Vagina (tissue), 2 donors: ENCODE measurements around the gene RNU6-1. TPM values are rescaled to one million over a fixed set of nuclear protein-coding genes. Genes with fewer than 3 reads are reported as not detected.

Source experiments
- DNase-seq, 2 donors: peaks; one replicate each; pipeline ENCODE4 v3.0.0-alpha.2; 2017; ENCODE audit errors: extremely low spot score in 2 of 2
- H3K27ac ChIP-seq: fragments of 200-600 bp; sonication (generic); one replicate; pipeline ENCODE4 v1.5.1; 2019
- H3K27me3 ChIP-seq: fragments of 200-600 bp; sonication (generic); one replicate; pipeline ENCODE4 v1.5.1; 2019
- H3K36me3 ChIP-seq, 2 donors: fragments of 200-600 bp; sonication (generic); one replicate each; pipeline ENCODE4 v1.5.1; 2017 to 2019
- H3K4me1 ChIP-seq: fragments of 200-600 bp; sonication (generic); one replicate; pipeline ENCODE4 v1.5.1; 2019
- H3K4me3 ChIP-seq, 2 donors: fragments of 200-600 bp; sonication (generic); 1 replicate in 1 of 2; 2 replicates in 1 of 2; pipeline ENCODE4 v1.5.1; 2016 to 2019
- H3K9me3 ChIP-seq: fragments of 200-600 bp; sonication (generic); one replicate; pipeline ENCODE4 v1.5.1; 2019
- POLR2A ChIP-seq, 2 donors: fragments of 450-650 bp; IDR thresholded peaks; one replicate each; pipeline ENCODE4 v1.6.1; 2017; ENCODE audit warnings: antibody characterized with exemption in 2 of 2, mild to moderate bottlenecking in 2 of 2, moderate library complexity in 2 of 2
- POLR2AphosphoS5 ChIP-seq, 2 donors: sonication (generic); formaldehyde crosslinking; IDR thresholded peaks; one replicate each; pipeline ENCODE4 v1.9.0; 2017; ENCODE audit warnings: antibody characterized with exemption in 2 of 2, mild to moderate bottlenecking in 2 of 2, low read depth in 1 of 2; ENCODE audit not compliant: insufficient read depth in 1 of 2
- intact Hi-C: fragments of 100-400 bp; cut with DNase I; formaldehyde crosslinking; loops from one replicate; pipeline ENCODE4 v1.15.1; 2023
- total RNA-seq: library from RNA; depleted of rRNA; stranded (reverse); fragments of >200 nt; gene quantifications from one replicate; pipeline ENCODE4 v1.2.3, GENCODE V29; 2016
- TF ChIP-seq, protein P1 (sequence below), 3 experiments: fragments of 450-650 bp in 2 of 3; fragments of 200-600 bp in 1 of 3; sonication (generic) in 1 of 3; IDR thresholded peaks; one replicate each; pipeline ENCODE4 v1.5.1; 2017 to 2019; ENCODE audit warnings: antibody characterized with exemption in 3 of 3, mild to moderate bottlenecking in 2 of 3, moderate library complexity in 2 of 3

RNU6-1 gene
- total RNA-seq, 1 donor from 2014 or later, result not detected

GRCh38 chr15:67816668-67817067 is 23.2 kb downstream of the RNU6-1 start:
- H3K9me3 ChIP-seq, result peaks cover 5% of the 10 kb centered on the region
- TF ChIP-seq, protein P1, sequence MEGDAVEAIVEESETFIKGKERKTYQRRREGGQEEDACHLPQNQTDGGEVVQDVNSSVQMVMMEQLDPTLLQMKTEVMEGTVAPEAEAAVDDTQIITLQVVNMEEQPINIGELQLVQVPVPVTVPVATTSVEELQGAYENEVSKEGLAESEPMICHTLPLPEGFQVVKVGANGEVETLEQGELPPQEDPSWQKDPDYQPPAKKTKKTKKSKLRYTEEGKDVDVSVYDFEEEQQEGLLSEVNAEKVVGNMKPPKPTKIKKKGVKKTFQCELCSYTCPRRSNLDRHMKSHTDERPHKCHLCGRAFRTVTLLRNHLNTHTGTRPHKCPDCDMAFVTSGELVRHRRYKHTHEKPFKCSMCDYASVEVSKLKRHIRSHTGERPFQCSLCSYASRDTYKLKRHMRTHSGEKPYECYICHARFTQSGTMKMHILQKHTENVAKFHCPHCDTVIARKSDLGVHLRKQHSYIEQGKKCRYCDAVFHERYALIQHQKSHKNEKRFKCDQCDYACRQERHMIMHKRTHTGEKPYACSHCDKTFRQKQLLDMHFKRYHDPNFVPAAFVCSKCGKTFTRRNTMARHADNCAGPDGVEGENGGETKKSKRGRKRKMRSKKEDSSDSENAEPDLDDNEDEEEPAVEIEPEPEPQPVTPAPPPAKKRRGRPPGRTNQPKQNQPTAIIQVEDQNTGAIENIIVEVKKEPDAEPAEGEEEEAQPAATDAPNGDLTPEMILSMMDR (IDR thresholded peaks at IDR 0.05), result no peak
- no peak for TF ChIP-seq POLR2AphosphoS5 (IDR thresholded peaks at IDR 0.05; ENCODE audit: insufficient read depth in 1 of 2, low read depth in 1 of 2)
- no peak for TF ChIP-seq POLR2A (IDR thresholded peaks at IDR 0.05)
- no peaks in the 10 kb centered on the region for H3K36me3 ChIP-seq
- peaks cover 15% of the 10 kb centered on the region for H3K27me3 ChIP-seq
- no peak for DNase-seq
- H3K4me1 ChIP-seq, result peaks cover 5% of the 10 kb centered on the region
- H3K27ac ChIP-seq, result no peak overlapping the region
- no peak overlapping the region for H3K4me3 ChIP-seq
- intact Hi-C loops, result no loop called here

- intact Hi-C loops, result no loop called here
- Histone ChIP-seq H3K36me3 (no peaks in the 10 kb centered on the region), H3K27me3 (peaks cover 6% of the 10 kb centered on the region), H3K27ac (no peak overlapping the region), H3K9me3 (peaks cover 5% of the 10 kb centered on the region), H3K4me1 (no peaks in the 10 kb centered on the region), H3K4me3 (no peak overlapping the region)
- TF ChIP-seq, protein P1 (IDR thresholded peaks at IDR 0.05), result no peak
- TF ChIP-seq POLR2A (IDR thresholded peaks at IDR 0.05) (no peak), POLR2AphosphoS5 (IDR thresholded peaks at IDR 0.05; ENCODE audit: insufficient read depth in 1 of 2, low read depth in 1 of 2) (no peak)
- DNase-seq, result no peak
Measured at GRCh38 chr15:67815036-67815592, 24.7 kb downstream of the RNU6-1 start.

DNA sequence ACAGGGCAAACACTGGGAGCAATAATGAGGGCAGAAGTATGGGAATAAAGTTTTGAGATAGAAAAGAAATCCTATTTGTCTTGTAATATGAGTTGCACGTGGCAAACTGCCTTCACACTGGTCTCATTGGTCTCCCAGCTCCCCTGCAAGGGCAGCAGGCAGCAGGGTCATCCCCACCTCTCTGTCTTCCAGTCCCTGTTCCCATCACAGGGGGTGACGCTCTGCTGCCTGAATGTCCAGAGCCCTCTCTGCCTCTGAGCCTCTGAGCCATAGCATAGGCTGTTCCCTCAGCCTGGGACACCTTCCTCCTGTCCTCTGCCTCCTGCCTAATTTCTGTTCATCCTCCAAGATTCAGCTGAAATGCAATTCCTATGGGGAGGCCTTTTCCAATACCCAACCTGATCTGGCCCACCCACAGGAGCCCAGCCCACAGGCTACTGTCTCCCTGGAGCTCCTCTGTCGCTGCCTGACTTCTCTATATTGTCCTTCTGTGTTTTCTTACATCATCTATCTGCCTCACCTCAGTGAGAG is 26.7 kb downstream of the RNU6-1 start:
- Histone ChIP-seq H3K27me3 (no peaks in the 10 kb centered on the region), H3K4me3 (no peak overlapping the region), H3K36me3 (no peaks in the 10 kb centered on the region), H3K4me1 (no peaks in the 10 kb centered on the region), H3K27ac (no peak overlapping the region), H3K9me3 (peaks cover 5% of the 10 kb centered on the region)
- TF ChIP-seq, protein P1 (IDR thresholded peaks at IDR 0.05), result no peak
- TF ChIP-seq POLR2A (IDR thresholded peaks at IDR 0.05) (no peak), POLR2AphosphoS5 (IDR thresholded peaks at IDR 0.05; ENCODE audit: insufficient read depth in 1 of 2, low read depth in 1 of 2) (no peak)
- DNase-seq, result no peak
- intact Hi-C loops, result no loop called here

GRCh38 chr15:67812241-67812644 is 27.6 kb downstream of the RNU6-1 start:
- intact Hi-C loops, result no loop called here
- TF ChIP-seq POLR2AphosphoS5 (IDR thresholded peaks at IDR 0.05; ENCODE audit: insufficient read depth in 1 of 2, low read depth in 1 of 2) (no peak), POLR2A (IDR thresholded peaks at IDR 0.05) (no peak)
- TF ChIP-seq, protein P1 (IDR thresholded peaks at IDR 0.05), result no peak
- Histone ChIP-seq H3K36me3 (peaks cover 0 to 2% of the 10 kb centered on the region in 2 donors), H3K27ac (no peak overlapping the region), H3K4me1 (no peaks in the 10 kb centered on the region), H3K9me3 (peaks cover 5% of the 10 kb centered on the region), H3K4me3 (no peak overlapping the region), H3K27me3 (no peaks in the 10 kb centered on the region)
- DNase-seq, result no peak

- no peaks in the 10 kb centered on the region for H3K9me3 ChIP-seq
- intact Hi-C loops, result no loop called here
- no peak overlapping the region for H3K27ac ChIP-seq
- DNase-seq, result no peak
- no peaks in the 10 kb centered on the region for H3K4me1 ChIP-seq
- no peak overlapping the region for H3K4me3 ChIP-seq
- no peaks in the 10 kb centered on the region for H3K27me3 ChIP-seq
- no peak for TF ChIP-seq POLR2A (IDR thresholded peaks at IDR 0.05)
- no peak for TF ChIP-seq POLR2AphosphoS5 (IDR thresholded peaks at IDR 0.05; ENCODE audit: insufficient read depth in 1 of 2, low read depth in 1 of 2)
- TF ChIP-seq, protein P1 (IDR thresholded peaks at IDR 0.05), result no peak
- H3K36me3 ChIP-seq, result peaks cover 0 to 6% of the 10 kb centered on the region in 2 donors
Measured at GRCh38 chr15:67809866-67810265, 30.0 kb downstream of the RNU6-1 start.
